Subcutaneous abdominal adipose tissue (tissue), 5 donors: ENCODE results near the gene RTF1.
"Not testable (repeated sequence)": the region's sequence is repeated elsewhere in the genome, so short reads cannot be mapped to it uniquely, and the experiment has no call there.

Experiments used
- H3K27ac ChIP-seq: one replicate; pipeline ENCODE4 v1.7.0; 2013; ENCODE audit warnings: low read depth, mild to moderate bottlenecking, inconsistent platforms, low read length, moderate library complexity
- H3K27me3 ChIP-seq, 5 donors: one replicate each; pipeline ENCODE4 v1.7.0; 2013; ENCODE audit warnings: low read length in 5 of 5, inconsistent platforms in 1 of 5; ENCODE audit not compliant: control insufficient read depth in 5 of 5, insufficient read depth in 4 of 5
- H3K36me3 ChIP-seq, 5 donors: one replicate each; pipeline ENCODE4 v1.7.0; 2013; ENCODE audit warnings: low read length in 5 of 5; ENCODE audit not compliant: control insufficient read depth in 5 of 5, insufficient read depth in 5 of 5
- H3K4me1 ChIP-seq, 5 donors: one replicate each; pipeline ENCODE4 v1.7.0; 2013; ENCODE audit warnings: low read length in 5 of 5, mild to moderate bottlenecking in 3 of 5, moderate library complexity in 1 of 5; ENCODE audit not compliant: control insufficient read depth in 5 of 5, insufficient read depth in 5 of 5
- H3K4me3 ChIP-seq, 5 donors: one replicate each; pipeline ENCODE4 v1.7.0; 2013; ENCODE audit warnings: low read length in 5 of 5, low read depth in 1 of 5
- H3K9ac ChIP-seq, 5 donors: one replicate each; pipeline ENCODE4 v1.7.0; 2013; ENCODE audit warnings: low read length in 5 of 5, mild to moderate bottlenecking in 4 of 5, moderate library complexity in 3 of 5
- H3K9me3 ChIP-seq, 5 donors: one replicate each; pipeline ENCODE4 v1.7.0; 2013; ENCODE audit warnings: low read length in 5 of 5; ENCODE audit not compliant: control insufficient read depth in 5 of 5
- donor health status: healthy.
- donor health status: healthy.
- donor health status: healthy.
- donor health status: healthy.
- donor health status: healthy.

Gene RTF1

GRCh38 chr15:41416742-41417417, at the start of gene RTF1:
Gene RTF1, plus strand, starts transcription at chr15:41417095. Its CDS starts 21 bp downstream, at chr15:41417116.
- peak within 1 kb of the TSS; percentile 85 to 94 (median 92) for H3K4me3 ChIP-seq
- no peaks in the 10 kb centered on the region for H3K36me3 ChIP-seq
- no peaks in the 10 kb centered on the region for H3K27me3 ChIP-seq
- H3K9me3 ChIP-seq = no peaks in the 10 kb centered on the region
- peaks cover 0 to 29% (median 20%) of the 10 kb centered on the region in 5 donors for H3K4me1 ChIP-seq
- H3K9ac ChIP-seq = peak within 1 kb of the TSS; percentile 75 to 95 (median 92)
- peak within 1 kb of the TSS; percentile 90 for H3K27ac ChIP-seq

GRCh38 chr15:41367418-41367817, 49.5 kb upstream of the RTF1 start:
- no peak overlapping the region for H3K4me3 ChIP-seq
- H3K36me3 ChIP-seq = peaks cover 0 to 2% (median 0%) of the 10 kb centered on the region in 5 donors
- no peaks in the 10 kb centered on the region for H3K27me3 ChIP-seq
- no peaks in the 10 kb centered on the region for H3K4me1 ChIP-seq
- H3K9ac ChIP-seq = no peak overlapping the region
- no peak overlapping the region for H3K27ac ChIP-seq
- H3K9me3 ChIP-seq = no peaks in the 10 kb centered on the region

- Histone ChIP-seq H3K36me3 (peaks cover 0 to 5% (median 0%) of the 10 kb centered on the region in 5 donors), H3K27ac (no peak overlapping the region), H3K4me3 (no peak overlapping the region), H3K4me1 (no peaks in the 10 kb centered on the region), H3K27me3 (no peaks in the 10 kb centered on the region), H3K9me3 (no peaks in the 10 kb centered on the region), H3K9ac (no peak overlapping the region)
Observed at GRCh38 chr15:41377978-41378377, 38.9 kb upstream of the RTF1 start.

GRCh38 chr15:41383974-41384749, 32.7 kb upstream of the RTF1 start:
- peaks cover 13 to 31% (median 20%) of the 10 kb centered on the region in 5 donors for H3K36me3 ChIP-seq
- not testable (repeated sequence) for H3K9me3 ChIP-seq, H3K27ac ChIP-seq, H3K27me3 ChIP-seq, H3K9ac ChIP-seq, H3K4me1 ChIP-seq, H3K4me3 ChIP-seq

- no peaks in the 10 kb centered on the region for H3K4me1 ChIP-seq
- no peak overlapping the region for H3K9ac ChIP-seq
- no peak overlapping the region for H3K4me3 ChIP-seq
- H3K9me3 ChIP-seq = no peaks in the 10 kb centered on the region
- no peak overlapping the region for H3K27ac ChIP-seq
- no peaks in the 10 kb centered on the region for H3K27me3 ChIP-seq
- peaks cover 14 to 40% (median 22%) of the 10 kb centered on the region in 5 donors for H3K36me3 ChIP-seq
Observed at GRCh38 chr15:41387646-41388045, 29.2 kb upstream of the RTF1 start.

GRCh38 chr15:41392659-41393058, 24.2 kb upstream of the RTF1 start:
- H3K9ac ChIP-seq = no peak overlapping the region
- H3K4me1 ChIP-seq = no peaks in the 10 kb centered on the region
- H3K9me3 ChIP-seq = no peaks in the 10 kb centered on the region
- no peaks in the 10 kb centered on the region for H3K27me3 ChIP-seq
- no peak overlapping the region for H3K4me3 ChIP-seq
- peaks cover 20 to 44% (median 34%) of the 10 kb centered on the region in 5 donors for H3K36me3 ChIP-seq
- H3K27ac ChIP-seq = no peak overlapping the region

- no peaks in the 10 kb centered on the region for H3K27me3 ChIP-seq
- peaks cover 13 to 36% (median 27%) of the 10 kb centered on the region in 5 donors for H3K36me3 ChIP-seq
- no peak overlapping the region for H3K9ac ChIP-seq
- no peak overlapping the region for H3K4me3 ChIP-seq
- no peaks in the 10 kb centered on the region for H3K4me1 ChIP-seq
- no peak overlapping the region for H3K27ac ChIP-seq
- H3K9me3 ChIP-seq = no peaks in the 10 kb centered on the region
Observed at GRCh38 chr15:41394924-41395323, 22.0 kb upstream of the RTF1 start.

GRCh38 chr15:41396111-41396510, 20.8 kb upstream of the RTF1 start:
- H3K27me3 ChIP-seq = no peaks in the 10 kb centered on the region
- no peaks in the 10 kb centered on the region for H3K9me3 ChIP-seq
- H3K4me3 ChIP-seq = no peak overlapping the region
- H3K36me3 ChIP-seq = peaks cover 13 to 36% (median 27%) of the 10 kb centered on the region in 5 donors
- no peak overlapping the region for H3K9ac ChIP-seq
- H3K27ac ChIP-seq = no peak overlapping the region
- H3K4me1 ChIP-seq = peaks cover 0 to under 1% (median 0%) of the 10 kb centered on the region in 5 donors

- Histone ChIP-seq H3K9me3 (no peaks in the 10 kb centered on the region), H3K4me1 (peaks cover 0 to 15% (median 10%) of the 10 kb centered on the region in 5 donors), H3K27me3 (no peaks in the 10 kb centered on the region), H3K27ac (peak overlapping the region; percentile 77), H3K36me3 (peaks cover 0 to 1% (median 0%) of the 10 kb centered on the region in 5 donors), H3K4me3 (peak overlapping the region; percentile 93 to 99 (median 96)), H3K9ac (peak overlapping the region; percentile 96 to 99 (median 99))
Observed at GRCh38 chr15:41401904-41402267, 15.0 kb upstream of the RTF1 start.

- Histone ChIP-seq H3K4me1 (peaks cover 0 to 10% (median 5%) of the 10 kb centered on the region in 5 donors), H3K9ac (no peak overlapping the region), H3K27me3 (no peaks in the 10 kb centered on the region), H3K4me3 (no peak overlapping the region), H3K27ac (no peak overlapping the region), H3K36me3 (no peaks in the 10 kb centered on the region), H3K9me3 (no peaks in the 10 kb centered on the region)
Observed at GRCh38 chr15:41407341-41407740, 9.6 kb upstream of the RTF1 start.
